Measurements from ENCODE around the gene SLC29A2. TPM values are rescaled to one million over a fixed set of nuclear protein-coding genes. Genes with fewer than 3 reads are reported as not detected.

Gene SLC29A2
- total and polyA plus RNA-seq, 2 donors (not counting 1 experiment from before 2014, with no cell fraction given) = 16.2 to 18.5 TPM

- peak overlapping the region; percentile 47 for H3K9ac ChIP-seq (ENCODE audit: low read length)
- TF ChIP-seq EZH2 (IDR thresholded peaks at IDR 0.05; ENCODE audit: borderline replicate concordance, insufficient read depth, low read depth, low read length, poor library complexity, severe bottlenecking) = no peak
- TF ChIP-seq CTCF (IDR thresholded peaks at IDR 0.05) = no peak
- ChIA-PET CTCF (interaction anchor here (0.6 to 2.0 kb wide), 7 partner anchors 9 to 29 kb away, joined by 3 to 6 read pairs (median 4); partner anchors contain the start of gene YIF1A), POLR2A (interaction anchor here (1.1 to 1.4 kb wide), 3 partner anchors 30 to 54 kb away, joined by 3 to 6 read pairs (median 5); partner anchors contain the start of genes RAB1B and SLC29A2)
- Mint-ChIP-seq H3K9me3 (ENCODE audit: insufficient read depth) (no peaks in the 10 kb centered on the region), H3K27ac (peak overlapping the region; percentile 98), H3K4me3 (peak overlapping the region; percentile 91), H3K27me3 (no peaks in the 10 kb centered on the region), H3K4me1 (peaks cover 42% of the 10 kb centered on the region)
- no peaks in the 10 kb centered on the region for H4K20me1 ChIP-seq (ENCODE audit: control insufficient read depth, insufficient read depth, low read length, poor library complexity, severe bottlenecking)
- WGBS (ENCODE audit: insufficient coverage) = 7% methylated on average over 14 of the region's 16 CpGs
- no peaks in the 10 kb centered on the region for H3K79me2 ChIP-seq (ENCODE audit: control insufficient read depth, insufficient read depth, low read length)
- DNase-seq (peak; percentile 89), ATAC-seq (ENCODE audit: low read depth) (peak; percentile 74)
- no peaks in the 10 kb centered on the region for H3K36me3 ChIP-seq (replicated peaks in 1 of 2; ENCODE audit: control extremely low read depth in 1 of 2, control insufficient read depth in 1 of 2, extremely low read depth in 1 of 2, insufficient read depth in 2 of 2, low read length in 1 of 2)
- peak overlapping the region; percentile 76 to 95 for H3K27ac ChIP-seq (ENCODE audit: low read length in 2 of 2)
- H2AFZ ChIP-seq (ENCODE audit: insufficient read depth, low read depth, low read length, poor library complexity, severe bottlenecking) = peak overlapping the region; percentile 50
- peaks cover 34 to 37% of the 10 kb centered on the region in 2 donors for H3K4me1 ChIP-seq (ENCODE audit: control insufficient read depth in 2 of 2, insufficient read depth in 2 of 2, low read length in 2 of 2)
- H3K9me3 ChIP-seq (ENCODE audit: control extremely low read depth in 1 of 3, control insufficient read depth in 2 of 3, insufficient read depth in 1 of 3, low read length in 2 of 3) = no peaks in the 10 kb centered on the region
- H3K4me3 ChIP-seq (ENCODE audit: control extremely low read depth in 1 of 5, extremely low read depth in 1 of 5, insufficient read depth in 1 of 5, low read depth in 2 of 5, low read length in 4 of 5) = peak overlapping the region in 4 of 5 experiments; percentile 6 to 51 (median 20)
- H3K27me3 ChIP-seq (replicated peaks in 1 of 4; ENCODE audit: control extremely low read depth in 1 of 4, control insufficient read depth in 3 of 4, insufficient read depth in 4 of 4, low read length in 3 of 4) = no peaks in the 10 kb centered on the region
- intact Hi-C loops (cut with micrococcal nuclease) = loop anchor here (1.0 kb wide), 1 partner anchor 10 kb away; no protein-coding TSS in a partner anchor
- peak overlapping the region; percentile 77 for H3K4me2 ChIP-seq (replicated peaks; ENCODE audit: low read depth, low read length, poor library complexity, severe bottlenecking)
Measured at GRCh38 chr11:66317723-66318599, 53.6 kb downstream of the SLC29A2 start.

Data from B cell (primary cell).